ENCODE results near the gene NAT16.
A peak's percentile ranks its signal among the peaks of the same experiment; 100 is the strongest.

The NAT16 gene

DNA sequence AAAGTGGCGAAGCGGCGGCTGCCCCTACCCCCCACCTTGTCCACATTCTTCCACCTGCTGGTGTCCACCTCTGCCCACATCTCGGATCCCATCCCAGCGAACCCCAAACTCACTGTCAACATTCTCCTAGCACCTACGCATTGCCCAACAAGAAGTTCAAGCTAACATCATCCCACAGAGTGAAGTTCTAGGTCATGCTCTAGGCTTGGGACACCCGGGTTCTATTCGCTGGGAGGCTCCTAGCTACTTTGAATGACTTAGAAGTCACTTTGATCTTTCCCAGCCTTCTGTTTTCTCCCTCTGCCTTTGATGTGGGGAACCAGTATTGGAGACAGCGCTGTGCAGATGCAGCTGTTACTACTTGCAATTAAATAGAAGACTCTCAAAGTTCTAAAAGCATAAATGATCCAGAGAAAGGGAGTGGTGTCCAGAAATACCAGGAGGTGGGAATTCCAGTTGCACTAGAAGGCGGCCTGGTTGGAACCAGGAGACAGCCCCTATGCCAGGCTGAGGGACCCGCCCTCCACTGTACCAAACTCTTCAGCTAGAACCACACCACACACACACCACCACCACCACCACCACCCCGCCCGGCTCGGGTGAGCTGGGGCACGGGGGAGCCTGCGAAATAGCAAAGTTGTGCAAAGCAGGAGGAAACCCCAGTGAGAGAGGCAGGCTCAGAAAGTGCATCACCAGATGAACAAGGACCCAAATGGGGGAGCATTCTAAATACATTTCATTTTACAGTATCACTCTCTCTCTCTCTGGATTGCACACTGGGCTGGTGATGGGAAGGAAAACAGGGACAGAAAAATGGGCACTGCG is 9.3 kb downstream of the NAT16 start:
- no peak for DNase-seq

DNA sequence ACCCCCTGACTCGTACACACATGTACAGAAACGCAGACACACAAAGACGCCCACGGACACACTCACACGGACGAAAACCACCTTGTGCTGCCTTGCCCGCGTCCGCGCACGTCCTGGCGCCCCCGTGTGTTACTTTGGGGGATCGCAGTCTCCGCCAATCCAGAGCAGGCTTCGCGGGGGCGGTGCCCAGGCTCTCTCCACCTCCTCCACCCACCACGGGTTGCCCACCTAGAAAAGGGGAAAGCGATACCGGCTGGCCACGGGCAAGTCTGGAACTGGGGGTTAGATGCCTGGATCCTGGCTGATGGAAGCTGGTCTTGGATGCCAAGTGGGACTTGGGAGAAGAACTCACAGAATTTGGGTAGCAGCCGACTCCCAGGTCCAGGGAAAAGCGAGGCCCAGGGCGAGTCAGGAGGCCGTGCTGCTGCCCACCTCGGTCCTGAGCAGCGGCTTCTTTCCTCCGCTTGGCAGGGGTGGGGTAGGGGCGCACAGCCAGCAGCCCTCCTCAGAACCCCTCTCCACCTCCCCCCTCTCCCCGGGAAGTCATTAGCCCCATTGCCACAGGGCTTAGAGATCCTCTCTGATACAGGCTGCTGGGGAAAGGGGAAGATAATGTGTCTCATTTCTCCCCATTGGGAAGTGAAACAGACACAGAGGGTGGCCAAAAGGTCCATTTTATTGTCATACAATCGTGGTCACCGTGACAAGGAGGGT is 10.1 kb downstream of the NAT16 start:
- DNase-seq, result peak; percentile 46

DNA sequence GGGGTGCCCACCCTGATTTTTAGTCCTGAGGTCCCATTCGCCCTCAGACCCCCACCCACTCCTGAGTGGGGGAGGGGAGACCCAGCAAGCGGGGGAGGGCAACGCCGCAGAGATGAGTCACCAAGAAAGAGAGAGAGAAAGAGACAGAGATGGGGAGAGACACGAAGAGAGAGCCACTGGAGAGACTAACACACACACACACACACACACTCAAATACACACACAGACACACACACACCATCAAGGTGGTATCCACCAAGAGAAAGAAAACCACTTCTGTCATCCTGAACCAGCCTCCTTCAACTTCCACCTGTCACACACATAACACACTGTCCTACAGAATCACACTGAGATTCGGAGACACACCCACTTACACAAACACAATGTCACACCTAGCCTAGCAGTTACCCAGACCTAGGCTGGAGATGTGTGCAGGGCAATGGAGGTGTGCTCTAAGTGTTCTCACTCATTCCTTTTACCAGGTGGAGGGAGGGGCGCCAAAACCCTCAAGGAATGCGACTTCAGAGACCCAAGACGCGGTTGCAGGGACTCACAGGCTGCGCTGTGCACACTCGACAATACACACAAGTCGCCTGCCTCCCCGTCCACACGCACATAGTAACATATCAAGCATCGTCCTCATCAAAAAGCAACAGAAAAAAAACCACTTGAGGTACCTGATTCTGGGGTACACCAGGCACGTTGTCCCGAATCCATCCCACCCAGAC is 10.8 kb downstream of the NAT16 start:
- no peak for DNase-seq

DNA sequence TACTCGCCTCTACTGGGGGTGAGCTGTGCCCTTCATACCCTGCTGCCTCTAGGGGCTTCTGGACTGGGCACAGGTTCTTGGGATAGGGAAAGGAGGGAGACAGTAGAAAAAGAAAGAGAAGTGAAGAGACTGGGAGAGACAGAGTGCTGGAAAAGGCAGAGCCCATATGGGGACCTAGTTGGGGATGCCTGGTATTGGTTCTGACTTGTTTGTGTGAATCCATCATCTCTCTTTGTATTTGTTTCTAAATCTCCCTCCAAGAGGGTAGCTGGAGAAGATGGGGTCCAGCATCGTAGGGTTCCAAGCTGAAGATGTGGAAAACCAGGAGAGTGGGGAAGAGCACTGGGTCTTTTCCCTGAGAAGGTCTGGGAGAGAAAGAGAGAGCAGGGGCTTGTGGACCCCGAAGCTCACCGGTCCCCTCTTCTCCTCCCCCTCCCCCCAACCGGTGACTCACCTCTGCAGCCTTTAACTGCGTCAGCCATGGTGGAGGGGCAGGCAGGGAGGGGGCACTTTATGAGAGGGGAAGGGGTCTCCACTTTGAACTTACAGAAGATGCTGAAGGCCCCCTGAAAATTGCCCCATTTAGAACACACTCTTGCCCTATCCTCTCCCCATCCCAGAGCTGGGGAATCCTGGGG is 11.6 kb downstream of the NAT16 start:
- no peak for DNase-seq

DNA sequence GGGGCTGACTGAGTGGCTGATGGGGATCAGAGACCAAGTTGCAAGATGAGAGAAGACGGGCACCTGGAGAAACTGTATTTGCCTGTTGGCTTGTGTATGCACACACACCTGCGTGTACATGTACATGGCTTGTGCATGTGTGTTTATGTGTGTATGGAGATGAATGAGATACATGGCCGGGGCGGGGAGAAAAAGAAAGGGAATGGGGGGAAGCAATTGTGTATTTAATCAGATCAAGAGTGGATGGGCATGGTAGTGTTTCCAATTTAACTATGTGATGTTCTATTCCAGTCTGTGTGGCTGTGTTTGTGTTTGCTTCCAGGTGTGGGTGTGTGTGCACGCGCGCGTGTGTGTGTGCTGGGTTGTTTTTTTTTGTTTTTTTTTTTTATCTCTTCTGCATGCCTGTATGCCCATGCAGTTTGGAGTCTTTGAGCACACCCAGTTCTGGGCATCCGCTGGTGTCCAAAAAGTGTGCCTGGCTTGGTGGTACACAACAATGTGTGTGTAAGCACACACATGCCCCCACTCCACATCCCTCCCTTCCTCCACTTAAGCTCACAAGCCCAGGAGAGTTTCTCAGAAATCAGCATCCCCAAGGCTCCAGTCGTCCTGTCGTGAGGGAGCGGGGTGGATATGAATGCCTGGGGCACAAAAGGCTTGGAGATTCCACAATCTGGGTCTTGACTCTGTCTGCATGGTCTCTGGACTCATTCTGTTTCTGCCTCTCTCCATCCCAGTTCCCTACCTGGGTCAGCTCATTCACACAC is 12.3 kb downstream of the NAT16 start:
- DNase-seq, result no peak

DNA sequence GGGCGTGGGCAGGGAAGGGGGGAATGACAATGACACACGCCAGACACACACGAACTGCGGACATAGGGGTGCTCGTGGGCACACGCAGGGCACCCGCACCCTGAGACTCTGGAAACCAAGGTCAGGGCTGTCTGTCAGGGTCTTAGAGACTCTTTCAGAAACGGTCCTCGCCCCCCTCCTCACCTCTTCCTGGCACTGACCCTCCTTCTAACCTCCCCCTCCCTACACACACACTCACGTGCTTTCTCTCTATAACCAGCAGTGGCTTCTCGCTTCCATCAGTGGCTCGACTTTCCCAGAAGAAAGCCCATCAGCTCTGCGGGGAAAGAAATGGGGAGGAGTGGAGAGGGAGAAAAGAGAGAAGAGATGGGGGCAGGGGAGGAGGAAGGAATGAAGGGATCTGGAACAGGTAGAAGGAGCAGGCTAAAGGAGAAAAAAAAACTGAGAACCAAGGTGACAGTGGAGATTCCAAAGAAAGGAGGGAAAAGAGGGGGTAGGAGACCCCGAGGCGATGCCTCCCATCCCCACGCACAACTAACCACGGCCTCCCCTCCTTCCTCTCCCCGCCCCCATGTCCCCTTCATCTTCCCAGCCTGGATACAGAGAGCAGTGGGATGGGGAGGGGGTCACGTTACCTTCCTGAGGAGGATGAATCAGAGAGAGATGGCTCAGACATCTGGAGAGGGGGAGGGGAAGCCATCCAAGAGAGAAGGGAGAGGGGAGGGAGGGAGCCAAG is 13.0 kb downstream of the NAT16 start:
- DNase-seq, result no peak

DNA sequence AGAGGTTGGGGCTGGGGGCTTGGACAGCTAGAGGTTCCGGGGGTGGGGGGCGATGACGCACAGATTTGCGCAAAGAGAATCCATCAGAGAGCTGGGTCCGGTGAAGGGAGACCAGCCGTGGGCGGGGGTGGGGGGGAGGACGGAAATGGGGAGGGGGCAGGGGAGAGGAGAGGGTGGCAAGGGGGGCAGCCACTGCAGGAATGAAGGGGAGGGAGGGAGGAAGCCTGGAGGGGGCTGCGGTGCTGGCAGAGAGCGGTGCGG is 13.5 kb downstream of the NAT16 start:
- no peak for DNase-seq

DNA sequence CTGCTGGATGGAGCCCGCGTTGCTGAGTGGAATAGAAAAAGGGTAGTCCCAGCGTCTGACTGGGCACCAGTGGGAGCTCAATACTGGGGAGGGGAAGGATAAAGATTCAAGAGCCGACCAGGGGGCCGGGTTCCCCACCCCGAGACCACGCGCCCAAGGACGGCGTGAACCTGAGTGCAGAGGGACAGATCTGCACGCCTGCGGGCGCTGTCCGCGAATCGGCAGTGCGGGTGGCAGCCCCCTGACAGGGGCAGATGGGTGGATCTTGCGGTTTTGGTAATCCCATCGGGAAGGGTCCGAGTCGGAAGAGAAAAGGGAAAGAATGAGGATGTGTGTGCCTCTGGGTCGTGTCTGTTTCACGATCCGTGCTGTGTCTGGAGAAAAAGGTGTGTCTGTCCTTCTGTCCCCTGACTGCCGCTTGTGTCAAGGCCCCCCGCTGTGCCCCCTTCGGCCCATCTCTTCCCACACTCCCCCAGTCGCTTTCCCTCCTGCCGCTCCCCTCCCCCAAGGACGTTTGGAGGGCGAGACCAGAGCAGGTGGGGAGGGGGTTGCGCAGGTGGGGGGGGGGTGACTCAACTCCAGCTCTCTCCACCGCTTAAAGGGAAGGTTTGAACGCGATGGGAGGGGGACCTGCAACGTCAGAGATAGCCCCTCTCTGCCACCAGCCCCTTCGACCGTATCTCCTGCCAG is 14.0 kb downstream of the NAT16 start:
- no peak for DNase-seq

DNA sequence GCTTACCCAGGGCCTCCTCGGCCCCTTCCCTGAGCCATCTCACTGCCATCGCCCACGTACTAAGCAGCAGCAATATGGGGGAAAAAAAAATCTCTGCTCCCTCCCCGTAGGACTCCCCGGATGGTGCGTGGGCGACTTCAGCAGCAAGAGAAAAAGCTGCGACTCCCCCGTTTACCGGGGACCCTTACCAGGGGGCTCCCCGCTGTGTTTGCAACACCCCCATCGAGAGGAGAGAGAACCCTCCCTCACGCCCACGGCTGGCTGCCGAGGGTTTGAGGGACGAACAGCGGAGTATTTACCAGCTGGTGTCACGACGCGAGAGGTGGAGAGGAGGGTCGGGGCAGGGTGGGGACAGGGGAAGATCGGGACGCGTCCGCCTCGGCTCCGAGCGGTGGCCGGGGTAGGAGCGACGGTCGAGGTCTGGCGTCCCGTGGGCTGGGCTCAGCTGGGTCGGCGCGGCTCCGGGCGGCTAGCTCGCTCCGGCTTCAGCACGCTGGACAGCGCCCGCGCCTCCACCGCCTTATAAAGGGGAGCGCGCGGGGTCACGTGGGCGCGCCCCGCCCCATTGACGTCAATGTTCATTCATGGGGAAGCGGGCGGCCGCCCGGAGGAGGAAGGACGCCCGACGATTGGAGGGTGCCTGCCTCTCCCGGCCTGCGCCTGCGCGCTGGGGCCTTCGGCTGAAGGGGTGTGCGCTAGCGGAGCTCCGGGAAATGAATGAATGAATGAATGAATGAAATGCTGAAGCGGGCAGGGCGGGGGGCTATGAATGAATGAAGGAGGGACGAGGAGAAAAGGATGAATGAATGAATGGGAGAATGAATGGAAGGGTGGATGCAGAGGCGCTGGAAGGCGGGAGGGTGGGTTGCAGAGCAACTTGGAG is 14.8 kb downstream of the NAT16 start, which contains the start of gene VGF:
Gene VGF (minus strand): TSS at position 495 of the 883 bp plus-strand sequence. CDS start 726 bp downstream, outside the sequence.
- DNase-seq, result peak; percentile 86

DNA sequence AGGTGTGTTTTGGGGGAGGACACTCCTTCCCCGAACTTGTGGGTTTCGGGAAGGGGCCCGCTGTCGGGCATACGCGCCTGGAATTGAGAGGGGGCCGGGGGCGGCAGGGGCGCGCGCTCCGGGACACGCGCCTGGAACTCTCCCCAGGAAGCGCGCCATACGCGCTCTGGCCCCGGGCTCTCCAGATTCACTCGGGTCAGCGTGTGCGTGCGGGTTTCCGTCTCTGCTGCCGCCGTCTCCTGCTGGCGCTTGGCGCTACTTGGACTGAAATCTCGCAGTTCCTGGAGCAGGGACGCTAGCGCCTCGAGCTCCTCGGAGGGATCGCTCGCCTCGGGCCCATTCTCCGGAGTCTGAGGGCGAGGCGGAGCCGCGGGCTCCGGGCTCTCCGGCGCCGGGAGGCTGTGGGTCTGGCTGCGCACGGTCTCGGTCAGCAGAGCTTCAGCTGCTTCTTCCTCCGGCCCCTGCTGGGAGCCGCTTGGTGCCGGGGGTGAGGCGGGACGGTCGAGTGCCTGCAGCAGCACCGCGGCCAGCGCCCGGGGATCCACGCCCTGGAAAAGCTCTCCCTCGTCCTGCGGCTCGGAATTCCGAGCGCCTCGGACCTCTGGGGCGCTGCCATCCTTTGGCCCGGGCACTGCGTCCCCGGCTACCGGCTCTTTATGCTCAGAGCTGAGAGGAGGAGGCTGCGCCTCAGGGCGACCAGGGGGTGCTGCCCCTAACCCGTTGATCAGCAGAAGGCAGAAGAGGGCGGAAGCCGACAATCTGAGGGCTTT is 15.8 kb downstream of the NAT16 start:
- DNase-seq, result peak; percentile 54

DNA sequence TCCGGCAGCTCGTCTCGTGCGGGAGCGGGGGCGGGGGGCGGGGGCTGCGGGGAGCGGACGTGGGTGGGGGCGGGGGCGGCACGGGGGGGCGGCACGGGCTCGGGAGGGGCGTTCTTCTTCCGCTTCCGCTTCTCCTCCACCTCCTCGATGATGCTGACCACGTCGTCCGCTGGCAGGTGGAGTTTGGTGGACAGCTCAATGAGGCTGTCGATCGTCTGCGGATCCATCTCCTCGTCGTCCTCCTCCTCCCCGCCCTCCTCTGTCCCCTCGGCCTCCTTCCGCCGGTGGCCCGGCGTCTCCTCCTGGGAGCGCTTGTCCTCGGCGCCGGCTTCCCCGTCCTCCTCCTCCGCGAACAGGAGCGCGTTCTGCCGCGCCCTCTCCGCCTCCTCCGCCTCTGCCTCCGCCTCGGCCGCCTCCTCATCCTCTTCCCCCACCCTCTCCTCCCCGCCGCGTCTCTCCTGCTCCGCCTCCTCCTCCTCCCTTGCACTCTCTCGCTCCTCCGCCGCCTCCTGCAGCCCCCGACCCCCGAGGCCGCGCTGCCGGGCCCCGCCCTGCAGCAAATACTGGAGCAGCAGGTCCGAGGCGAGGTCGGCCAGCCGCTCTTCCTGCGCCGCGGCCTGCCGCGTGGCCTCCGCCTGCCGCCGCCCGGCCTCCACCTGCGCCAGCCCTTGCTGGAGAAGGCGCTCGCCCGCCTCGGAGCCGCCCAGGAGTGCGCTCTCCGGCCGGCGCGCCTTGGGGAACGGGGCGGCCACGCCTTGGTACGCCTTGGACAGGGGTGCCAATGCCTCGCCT is 16.6 kb downstream of the NAT16 start:
- DNase-seq, result no peak

DNA sequence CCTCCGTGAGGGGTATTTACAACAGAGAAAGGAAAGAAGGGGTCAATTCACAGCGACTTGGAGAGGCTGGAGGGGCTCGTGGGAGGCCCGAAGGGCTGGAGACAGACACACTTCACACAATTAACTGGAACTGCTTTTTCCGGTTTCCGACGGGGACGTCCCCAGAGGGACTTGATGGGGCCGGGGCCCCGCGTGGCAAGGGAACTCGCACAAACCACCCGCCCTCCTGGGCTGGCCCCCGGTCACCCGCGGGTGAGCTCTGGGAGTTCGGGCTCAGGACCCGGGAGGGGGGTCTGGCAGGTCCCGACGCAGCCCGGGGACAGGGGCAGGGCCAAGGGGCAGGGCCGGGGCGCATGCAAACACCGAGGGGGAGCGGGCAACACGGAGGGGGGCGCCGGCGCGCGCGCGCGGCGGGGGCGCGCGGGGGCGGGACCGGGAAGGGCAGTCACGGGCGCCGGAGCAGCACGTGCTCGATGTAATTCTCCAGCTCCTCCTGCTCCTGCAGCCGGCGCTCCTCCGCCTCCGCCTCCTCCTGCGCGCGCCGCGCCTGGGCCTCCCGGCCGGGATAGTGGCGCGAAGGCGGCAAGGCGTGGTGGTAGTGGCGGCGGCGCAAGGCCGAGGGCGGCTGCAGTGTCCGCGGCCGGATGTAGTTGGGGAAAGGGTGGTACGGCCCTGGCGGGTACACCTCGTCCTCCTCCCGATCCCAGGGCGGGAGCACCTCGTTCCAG is 17.4 kb downstream of the NAT16 start:
- DNase-seq, result no peak

DNA sequence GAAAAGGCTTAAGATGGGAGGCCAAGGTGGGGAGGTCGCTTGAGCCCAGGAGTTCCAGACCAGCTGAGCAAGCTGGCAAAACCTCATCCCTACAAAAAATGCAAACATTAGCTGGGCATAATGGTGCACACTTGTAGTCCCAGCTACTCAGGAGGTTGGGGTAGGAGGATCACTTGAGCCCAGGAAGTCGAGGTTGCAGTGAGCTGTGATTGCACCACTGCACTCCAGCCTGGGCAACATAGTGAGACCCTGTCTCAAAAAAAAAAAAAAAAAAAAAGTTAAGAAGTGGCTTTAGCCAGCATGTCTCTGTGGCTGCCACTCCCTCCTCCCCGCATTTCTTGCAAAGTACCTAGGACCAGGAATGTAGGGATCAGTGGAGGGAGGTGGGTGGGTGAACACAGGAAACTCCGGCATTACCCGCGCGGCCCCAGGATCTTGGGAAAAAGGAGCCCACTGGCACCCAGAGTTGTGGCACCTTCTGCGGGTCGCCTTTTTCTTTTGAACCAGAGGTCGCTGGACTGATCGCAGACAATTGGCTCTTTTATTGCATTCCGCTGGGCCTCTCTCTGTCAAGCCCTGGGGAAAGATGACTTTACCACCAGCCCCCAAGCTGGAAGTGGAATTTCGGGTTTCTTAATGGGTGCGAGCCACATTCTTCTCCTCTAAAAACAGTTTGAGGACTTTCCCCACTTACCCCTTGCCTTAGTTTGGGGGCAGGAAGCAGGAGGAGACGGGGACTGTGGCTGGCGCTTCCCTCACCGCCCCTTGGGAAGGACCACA is 18.2 kb downstream of the NAT16 start:
- DNase-seq, result no peak

DNA sequence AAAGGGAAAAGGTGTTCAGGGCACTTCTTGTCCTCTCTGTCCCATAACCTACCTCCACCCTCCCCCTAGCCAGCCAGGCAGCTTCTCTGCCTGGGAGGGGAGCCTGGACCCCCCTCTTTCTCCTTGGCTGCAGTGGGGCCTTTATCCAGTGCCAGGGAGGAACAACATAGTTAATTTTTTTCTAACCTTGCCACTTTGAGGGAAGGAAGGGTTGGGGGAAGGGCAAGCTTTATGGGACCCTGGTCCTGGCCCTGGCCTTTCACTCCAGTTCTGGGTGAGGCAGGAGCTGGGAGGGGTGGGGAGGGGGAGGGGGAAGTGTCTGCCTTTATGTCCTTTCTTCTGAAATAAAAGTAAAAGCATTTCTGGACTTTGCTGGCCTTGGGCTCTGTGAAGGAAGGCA is 19.2 kb downstream of the NAT16 start:
- DNase-seq, result no peak

DNA sequence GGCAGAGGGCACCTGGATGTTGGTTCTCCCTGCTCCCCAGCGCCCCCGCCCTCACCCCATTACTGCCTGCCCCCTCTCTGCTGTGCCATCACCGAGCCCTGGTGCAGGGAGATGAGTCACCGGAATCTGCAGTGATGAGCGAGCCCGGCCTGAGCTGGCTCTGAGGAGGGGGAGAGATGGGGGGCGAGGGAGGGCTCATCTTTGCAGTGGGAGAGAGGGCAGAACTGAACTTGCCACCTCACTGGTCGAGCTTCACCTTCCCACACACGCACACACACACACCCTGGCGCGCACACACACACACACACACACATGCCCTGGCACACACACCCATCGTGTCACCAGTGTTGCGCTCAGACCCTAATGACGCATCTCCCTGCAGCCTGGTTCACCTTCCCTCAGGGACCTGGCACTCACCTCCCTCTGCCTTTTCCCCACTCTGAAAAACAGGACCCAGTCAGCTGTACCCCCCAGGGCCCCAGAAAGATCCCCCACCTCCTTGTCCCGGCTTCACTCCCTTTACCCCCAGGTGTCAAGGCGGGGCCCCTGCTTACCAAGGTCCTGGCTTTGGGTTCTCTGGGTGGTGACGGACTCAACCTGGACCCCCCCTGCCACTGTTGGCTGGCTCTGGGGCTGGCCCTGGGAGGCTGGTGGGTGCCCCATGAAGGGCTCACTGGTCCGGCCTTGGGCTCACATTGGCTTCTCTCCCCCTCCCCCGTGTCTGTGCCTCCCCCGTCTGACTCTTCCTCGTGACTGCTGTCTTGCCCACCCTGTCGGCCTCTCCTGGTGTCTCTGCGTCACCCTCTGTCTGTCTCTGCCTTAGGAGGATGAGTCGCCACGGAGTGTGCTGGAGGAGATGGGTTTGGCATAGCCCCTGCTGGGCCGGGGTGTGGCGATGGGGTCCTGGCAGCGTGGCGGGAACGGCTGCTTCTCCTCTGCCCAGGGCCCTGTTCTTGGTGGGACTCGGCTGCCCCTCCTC is 20.1 kb downstream of the NAT16 start:
- no peak for DNase-seq
